A673 (cell line): Measurements from ENCODE around the gene CMIP.

Experiments used
- CTCF ChIP-seq: fragments of 300-800, 200-600 bp; sonication (generic); conservative IDR thresholded peaks from 2 replicates; pipeline ENCODE4 v1.5.1; 2017; ENCODE audit warnings: low read depth, mild to moderate bottlenecking, antibody characterized with exemption, low read length, moderate library complexity, mixed read lengths
- EZH2 ChIP-seq: fragments of 200-600 bp; sonication (generic); IDR thresholded peaks from 2 replicates; pipeline ENCODE4 v1.6.1; 2017; ENCODE audit warnings: borderline replicate concordance, low read depth, mild to moderate bottlenecking, mixed read lengths, antibody characterized with exemption, low read length; ENCODE audit not compliant: poor library complexity, severe bottlenecking

- no peak for TF ChIP-seq CTCF
- TF ChIP-seq EZH2, result no peak
These were observed 274.0 kb downstream of the CMIP start for GRCh38 chr16:81718637-81719036.
